HFF-Myc (cell line): ENCODE data around the gene MUC21.

Experiments
- DNase-seq: peaks from one replicate; pipeline ENCODE4 v3.0.0-alpha.2; 2011; ENCODE audit warnings: low read depth; ENCODE audit errors: extremely low read depth
- H3K4me3 ChIP-seq: replicated peaks from 2 replicates; pipeline ENCODE4 v1.5.1; 2011; ENCODE audit warnings: low read depth, mild to moderate bottlenecking, control low read depth, low read length
- CTCF ChIP-seq: IDR thresholded peaks from 2 replicates; pipeline ENCODE4 v1.5.1; 2012; ENCODE audit warnings: mild to moderate bottlenecking, low read depth, low read length, control low read depth; ENCODE audit errors: missing control alignments

Gene MUC21

GRCh38 chr6:31035862-31036497 is 52.5 kb downstream of the MUC21 start:
- no peak overlapping the region for H3K4me3 ChIP-seq
- no peak for DNase-seq
- no peak for TF ChIP-seq CTCF

- no peak overlapping the region for H3K4me3 ChIP-seq
- TF ChIP-seq CTCF, result no peak
- DNase-seq, result no peak
Measured at GRCh38 chr6:31037169-31037568, 53.7 kb downstream of the MUC21 start.

- TF ChIP-seq CTCF, result no peak
Measured at GRCh38 chr6:31037682-31038081, 54.2 kb downstream of the MUC21 start.

GRCh38 chr6:31038559-31038958 is 55.0 kb downstream of the MUC21 start:
- no peak for DNase-seq
- no peak for TF ChIP-seq CTCF
- H3K4me3 ChIP-seq, result no peak overlapping the region

More at GRCh38 chr6:31037682-31038081, 54.2 kb downstream of the MUC21 start:
- H3K4me3 ChIP-seq, result no peak overlapping the region
- DNase-seq, result no peak
